ENCODE results near the gene TNNI3K.
"Not testable (repeated sequence)": the region's sequence is repeated elsewhere in the genome, so short reads cannot be mapped to it uniquely, and the experiment has no call there.

The TNNI3K gene

GRCh38 chr1:74237035-74237434 lies 1.8 kb downstream of the TNNI3K start:
- Histone ChIP-seq H3K27ac (no peak overlapping the region), H3K4me3 (ENCODE audit: low read depth, low read length) (no peak overlapping the region), H3K27me3 (replicated peaks) (no peaks in the 10 kb centered on the region), H3K36me3 (replicated peaks) (no peaks in the 10 kb centered on the region)
- TF ChIP-seq CTCF (IDR thresholded peaks at IDR 0.05; ENCODE audit: low read depth, low read length, missing control alignments): no peak
- no peak for DNase-seq
- in situ Hi-C loops (cut with HindIII; ENCODE audit: low pct_ligation_motif_present, low sequenced_read_pairs): no loop called here

GRCh38 chr1:74237787-74238186 lies 2.6 kb downstream of the TNNI3K start:
- TF ChIP-seq CTCF (IDR thresholded peaks at IDR 0.05; ENCODE audit: low read depth, low read length, missing control alignments): no peak

GRCh38 chr1:74245168-74245772 lies 10.1 kb downstream of the TNNI3K start:
- DNase-seq: no peak
- no peak for TF ChIP-seq CTCF (IDR thresholded peaks at IDR 0.05; ENCODE audit: low read depth, low read length, missing control alignments)
- in situ Hi-C loops (cut with HindIII; ENCODE audit: low pct_ligation_motif_present, low sequenced_read_pairs): no loop called here
- Histone ChIP-seq H3K27ac (no peak overlapping the region), H3K36me3 (replicated peaks) (no peaks in the 10 kb centered on the region), H3K27me3 (replicated peaks) (no peaks in the 10 kb centered on the region), H3K4me3 (ENCODE audit: low read depth, low read length) (no peak overlapping the region)

More at GRCh38 chr1:74237787-74238186, 2.6 kb downstream of the TNNI3K start:
- Histone ChIP-seq H3K36me3 (replicated peaks) (no peaks in the 10 kb centered on the region), H3K27me3 (replicated peaks) (no peaks in the 10 kb centered on the region), H3K4me3 (ENCODE audit: low read depth, low read length) (no peak overlapping the region), H3K27ac (no peak overlapping the region)
- in situ Hi-C loops (cut with HindIII; ENCODE audit: low pct_ligation_motif_present, low sequenced_read_pairs): no loop called here
- no peak for DNase-seq

- TF ChIP-seq CTCF (IDR thresholded peaks at IDR 0.05; ENCODE audit: low read depth, low read length, missing control alignments): no peak
- in situ Hi-C loops (cut with HindIII; ENCODE audit: low pct_ligation_motif_present, low sequenced_read_pairs): no loop called here
- no peak for DNase-seq
These were observed 11.1 kb downstream of the TNNI3K start for GRCh38 chr1:74246315-74246714.

GRCh38 chr1:74247881-74248528 lies 12.8 kb downstream of the TNNI3K start:
- no peak for TF ChIP-seq CTCF (IDR thresholded peaks at IDR 0.05; ENCODE audit: low read depth, low read length, missing control alignments)
- H3K36me3 ChIP-seq (replicated peaks): no peaks in the 10 kb centered on the region
- no peak overlapping the region for H3K27ac ChIP-seq
- no peak for DNase-seq
- in situ Hi-C loops (cut with HindIII; ENCODE audit: low pct_ligation_motif_present, low sequenced_read_pairs): no loop called here
- no peaks in the 10 kb centered on the region for H3K27me3 ChIP-seq (replicated peaks)
- no peak overlapping the region for H3K4me3 ChIP-seq (ENCODE audit: low read depth, low read length)

More at GRCh38 chr1:74246315-74246714, 11.1 kb downstream of the TNNI3K start:
- Histone ChIP-seq H3K36me3 (replicated peaks) (no peaks in the 10 kb centered on the region), H3K27ac (no peak overlapping the region), H3K4me3 (ENCODE audit: low read depth, low read length) (no peak overlapping the region), H3K27me3 (replicated peaks) (no peaks in the 10 kb centered on the region)

GRCh38 chr1:74253243-74253824 lies 18.1 kb downstream of the TNNI3K start:
- DNase-seq; H3K27ac ChIP-seq; H3K36me3 ChIP-seq (replicated peaks); H3K27me3 ChIP-seq (replicated peaks); in situ Hi-C loops (cut with HindIII; ENCODE audit: low pct_ligation_motif_present, low sequenced_read_pairs); H3K4me3 ChIP-seq (ENCODE audit: low read depth, low read length): not testable (repeated sequence)

Measured in brain microvascular endothelial cell (primary cell).